Prostate gland (tissue), 2 donors: ENCODE data around the gene HS6ST3. TPM values are rescaled to one million over a fixed set of nuclear protein-coding genes. Genes with fewer than 3 reads are reported as not detected.

ENCODE experiments used
- DNase-seq: peaks from one replicate; pipeline ENCODE4 v3.0.0-alpha.2; 2019; ENCODE audit warnings: low spot score
- H3K27ac ChIP-seq, 2 donors: fragments of 200-600 bp; sonication (generic); 2 replicates each; pipeline ENCODE4 v1.5.1; 2017 to 2019
- H3K27me3 ChIP-seq: fragments of 200-600 bp; sonication (generic); replicated peaks from 2 replicates; pipeline ENCODE4 v1.5.1; 2019; ENCODE audit not compliant: insufficient read depth
- H3K36me3 ChIP-seq, 2 donors: fragments of 200-600 bp; sonication (generic); 1 replicate in 1 of 2; 2 replicates in 1 of 2; pipeline versions ENCODE4 v1.5.1 to v1.8.1; 2017 to 2019
- H3K4me1 ChIP-seq: fragments of 200-600 bp; sonication (generic); replicated peaks from 2 replicates; pipeline ENCODE4 v1.5.1; 2019
- H3K4me3 ChIP-seq, 2 donors: fragments of 200-600 bp; sonication (generic); 2 replicates each; pipeline ENCODE4 v1.5.1; 2017 to 2019
- H3K9me3 ChIP-seq: fragments of 200-600 bp; sonication (generic); 2 replicates; pipeline ENCODE4 v1.5.1; 2017
- POLR2A ChIP-seq: fragments of 450-650 bp; IDR thresholded peaks from one replicate; pipeline ENCODE4 v1.6.1; 2016; ENCODE audit warnings: antibody characterized with exemption, mild to moderate bottlenecking
- POLR2AphosphoS5 ChIP-seq: sonication (generic); formaldehyde crosslinking; IDR thresholded peaks from one replicate; pipeline ENCODE4 v1.6.1; 2017; ENCODE audit warnings: antibody characterized with exemption
- WGBS: methylation state at CpG from one replicate; pipeline ENCODE4 v1.1.5; 2018; 5-methylcytosine and 5-hydroxymethylcytosine counted together
- intact Hi-C: fragments of 100-400 bp; cut with DNase I; formaldehyde crosslinking; loops from one replicate; pipeline ENCODE4 v1.14.2; 2022
- microRNA-seq: library from miRNA; unstranded; fragments of <30 nt; microRNA quantifications from one replicate; pipeline ENCODE4, GENCODE V29; 2016
- total RNA-seq, 2 donors: library from RNA; depleted of rRNA; stranded (reverse); fragments of >200 nt; gene quantifications; one replicate each; pipeline ENCODE4 v1.1.0, GENCODE V29; 2016
- TF ChIP-seq, protein P1 (sequence below), 4 experiments: fragments of 200-600 bp in 2 of 4; fragments of 450-650 bp in 2 of 4; sonication (generic) in 2 of 4; IDR thresholded peaks; 1 replicate in 3 of 4; 2 replicates in 1 of 4; pipeline ENCODE4 v1.5.1; 2016 to 2019; ENCODE audit warnings: antibody characterized with exemption in 4 of 4, mild to moderate bottlenecking in 2 of 4, moderate library complexity in 2 of 4

Gene HS6ST3
- total RNA-seq, 2 donors from 2014 or later = 0.97 to 1.0 TPM

DNA sequence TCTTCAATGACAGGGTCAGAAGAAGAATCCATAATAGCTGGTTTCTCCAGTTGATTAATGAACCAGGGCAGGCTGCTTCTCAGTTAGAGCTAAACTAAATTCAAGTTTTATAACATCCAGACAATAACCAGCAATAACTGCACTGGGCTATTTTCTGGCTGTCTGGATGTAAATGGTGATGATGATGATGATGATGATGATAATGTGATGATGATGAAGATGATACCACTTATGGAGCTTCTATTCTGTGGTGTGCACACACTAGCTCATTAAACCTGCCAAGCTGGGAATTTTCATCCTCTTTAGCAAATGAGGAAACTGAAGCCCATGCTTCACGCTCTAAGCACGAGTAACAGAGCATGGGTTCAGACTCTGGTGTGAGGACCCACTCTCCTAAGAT lies 772.2 kb downstream of the HS6ST3 start:
- TF ChIP-seq POLR2AphosphoS5 = no peak
- TF ChIP-seq POLR2A = no peak
- TF ChIP-seq, protein P1, sequence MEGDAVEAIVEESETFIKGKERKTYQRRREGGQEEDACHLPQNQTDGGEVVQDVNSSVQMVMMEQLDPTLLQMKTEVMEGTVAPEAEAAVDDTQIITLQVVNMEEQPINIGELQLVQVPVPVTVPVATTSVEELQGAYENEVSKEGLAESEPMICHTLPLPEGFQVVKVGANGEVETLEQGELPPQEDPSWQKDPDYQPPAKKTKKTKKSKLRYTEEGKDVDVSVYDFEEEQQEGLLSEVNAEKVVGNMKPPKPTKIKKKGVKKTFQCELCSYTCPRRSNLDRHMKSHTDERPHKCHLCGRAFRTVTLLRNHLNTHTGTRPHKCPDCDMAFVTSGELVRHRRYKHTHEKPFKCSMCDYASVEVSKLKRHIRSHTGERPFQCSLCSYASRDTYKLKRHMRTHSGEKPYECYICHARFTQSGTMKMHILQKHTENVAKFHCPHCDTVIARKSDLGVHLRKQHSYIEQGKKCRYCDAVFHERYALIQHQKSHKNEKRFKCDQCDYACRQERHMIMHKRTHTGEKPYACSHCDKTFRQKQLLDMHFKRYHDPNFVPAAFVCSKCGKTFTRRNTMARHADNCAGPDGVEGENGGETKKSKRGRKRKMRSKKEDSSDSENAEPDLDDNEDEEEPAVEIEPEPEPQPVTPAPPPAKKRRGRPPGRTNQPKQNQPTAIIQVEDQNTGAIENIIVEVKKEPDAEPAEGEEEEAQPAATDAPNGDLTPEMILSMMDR (IDR thresholded peaks at IDR 0.05) = no peak
- DNase-seq = no peak
- Histone ChIP-seq H3K27me3 (no peaks in the 10 kb centered on the region), H3K36me3 (no peaks in the 10 kb centered on the region), H3K9me3 (no peaks in the 10 kb centered on the region), H3K4me3 (no peak overlapping the region), H3K27ac (no peak overlapping the region), H3K4me1 (no peaks in the 10 kb centered on the region)
- 85% methylated on average over 2 of the region's 2 CpGs for WGBS
- intact Hi-C loops = no loop called here

DNA sequence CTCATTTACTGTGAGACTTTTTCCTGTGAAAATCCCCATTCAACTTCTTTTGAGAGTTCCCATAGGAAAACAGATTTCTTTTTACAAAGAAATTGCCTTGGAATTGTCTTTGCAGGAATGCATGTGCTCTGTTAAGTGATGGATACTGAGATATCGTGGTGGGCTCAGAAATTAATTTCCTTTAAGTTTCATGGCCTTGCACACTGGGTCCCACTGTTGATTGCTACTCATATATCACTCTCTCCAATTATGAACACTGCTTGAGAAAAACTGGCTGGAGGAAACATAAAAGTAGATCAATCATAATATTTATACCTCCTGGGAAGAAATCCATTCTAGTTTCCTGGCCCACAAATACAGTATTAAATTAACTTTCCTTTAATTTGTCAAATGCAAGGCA lies 773.1 kb downstream of the HS6ST3 start:
- no peak for DNase-seq
- Histone ChIP-seq H3K27ac (no peak overlapping the region), H3K4me3 (no peak overlapping the region), H3K27me3 (no peaks in the 10 kb centered on the region), H3K36me3 (no peaks in the 10 kb centered on the region), H3K9me3 (no peaks in the 10 kb centered on the region), H3K4me1 (no peaks in the 10 kb centered on the region)
- WGBS = 76% methylated on average over 1 of the region's 1 CpG
- TF ChIP-seq, protein P1 (IDR thresholded peaks at IDR 0.05) = no peak
- TF ChIP-seq POLR2AphosphoS5 = no peak
- no peak for TF ChIP-seq POLR2A
- intact Hi-C loops = no loop called here

DNA sequence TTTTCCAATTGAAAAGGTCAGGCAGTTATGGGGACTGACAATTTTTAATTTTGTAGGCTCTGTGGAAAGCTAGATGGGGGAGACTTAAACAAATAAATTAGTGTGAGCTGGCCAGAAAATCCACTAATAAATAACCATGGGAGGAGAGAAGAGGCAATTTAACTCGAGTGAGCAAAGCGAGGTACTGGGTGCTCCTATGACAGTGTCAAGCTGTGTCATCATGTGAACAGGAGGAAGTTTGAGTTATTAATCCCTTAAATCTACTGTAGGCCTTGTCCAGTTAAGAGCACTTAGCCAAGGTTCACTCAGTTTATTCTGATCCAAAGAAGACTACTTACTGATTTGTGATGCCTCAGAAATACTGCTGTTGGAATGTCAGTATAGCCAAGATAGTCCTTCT lies 781.6 kb downstream of the HS6ST3 start:
- Histone ChIP-seq H3K4me3 (no peak overlapping the region), H3K4me1 (no peaks in the 10 kb centered on the region), H3K9me3 (no peaks in the 10 kb centered on the region), H3K27ac (no peak overlapping the region), H3K36me3 (no peaks in the 10 kb centered on the region), H3K27me3 (no peaks in the 10 kb centered on the region)
- no peak for DNase-seq
- intact Hi-C loops = no loop called here
- TF ChIP-seq, protein P1 (IDR thresholded peaks at IDR 0.05) = no peak
- no peak for TF ChIP-seq POLR2AphosphoS5
- TF ChIP-seq POLR2A = no peak
- WGBS = 33% methylated on average over 2 of the region's 2 CpGs

DNA sequence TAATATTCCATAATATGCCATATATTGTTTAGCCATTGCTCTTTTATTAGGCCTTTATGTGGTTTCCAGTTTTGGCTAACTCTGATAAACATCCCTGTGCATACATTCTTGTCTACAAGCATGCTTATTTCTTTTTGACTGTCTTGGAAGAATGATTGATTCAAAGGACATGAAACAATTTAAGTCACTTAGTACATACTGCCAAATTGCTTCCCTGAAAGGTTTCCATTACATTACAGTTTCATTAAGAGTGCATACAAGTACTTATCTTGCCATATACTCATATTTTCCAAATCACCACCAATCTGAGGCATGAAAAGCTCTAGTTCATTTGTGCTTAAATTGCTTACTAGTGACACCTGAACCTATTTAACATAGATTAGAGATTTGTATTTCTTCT lies 790.5 kb downstream of the HS6ST3 start:
- intact Hi-C loops = no loop called here
- Histone ChIP-seq H3K36me3 (no peaks in the 10 kb centered on the region), H3K27ac (no peak overlapping the region), H3K9me3 (no peaks in the 10 kb centered on the region), H3K4me3 (no peak overlapping the region), H3K4me1 (no peaks in the 10 kb centered on the region), H3K27me3 (no peaks in the 10 kb centered on the region)
- DNase-seq = no peak
- TF ChIP-seq, protein P1 (IDR thresholded peaks at IDR 0.05) = no peak
- TF ChIP-seq POLR2AphosphoS5 (no peak), POLR2A (no peak)

Small RNA genes lying within 50 kb of the gene (microRNA-seq; reads per million reads assigned to microRNA genes)
- not detected for gene MIR4501

Other genes starting within 250 kb of the HS6ST3 start
- 10 to 100 TPM; 21.1 to 26.1 TPM for gene UGGT2, start 36.7 kb upstream of the HS6ST3 start, total RNA-seq